EL (cell line): ENCODE data around the gene GPX2.
"Not testable (repeated sequence)": the region's sequence is repeated elsewhere in the genome, so short reads cannot be mapped to it uniquely, and the experiment has no call there.

Experiments used
- DNase-seq: peaks from one replicate; pipeline ENCODE4 v3.0.0-alpha.2; 2016

The GPX2 gene

GRCh38 chr14:64938972-64939816, 3.4 kb downstream of the GPX2 start:
- DNase-seq = no peak

GRCh38 chr14:64937821-64938193, 4.7 kb downstream of the GPX2 start:
- DNase-seq = no peak

- DNase-seq = no peak
Observed at GRCh38 chr14:64937171-64937820, 5.2 kb downstream of the GPX2 start.

- no peak for DNase-seq
Observed at GRCh38 chr14:64935508-64935907, 7.0 kb downstream of the GPX2 start.

- DNase-seq = no peak
Observed at GRCh38 chr14:64934338-64934929, 8.1 kb downstream of the GPX2 start.

- no peak for DNase-seq
Observed at GRCh38 chr14:64932231-64932630, 10.3 kb downstream of the GPX2 start.

- DNase-seq = no peak
Observed at GRCh38 chr14:64931123-64931522, 11.4 kb downstream of the GPX2 start.

GRCh38 chr14:64930085-64930843, 12.3 kb downstream of the GPX2 start:
- DNase-seq = no peak

- DNase-seq = no peak
Observed at GRCh38 chr14:64929014-64929359, 13.6 kb downstream of the GPX2 start.

- DNase-seq = no peak
Observed at GRCh38 chr14:64928239-64929013, 14.1 kb downstream of the GPX2 start.

- DNase-seq = no peak
Observed at GRCh38 chr14:64927031-64927430, 15.5 kb downstream of the GPX2 start.

- DNase-seq = no peak
Observed at GRCh38 chr14:64926398-64926995, 16.0 kb downstream of the GPX2 start.

- no peak for DNase-seq
Observed at GRCh38 chr14:64923015-64923414, 19.5 kb downstream of the GPX2 start.

- DNase-seq = no peak
Observed at GRCh38 chr14:64920465-64920864, 22.1 kb downstream of the GPX2 start.

- no peak for DNase-seq
Observed at GRCh38 chr14:64919618-64920017, 22.9 kb downstream of the GPX2 start.

GRCh38 chr14:64919215-64919614, 23.3 kb downstream of the GPX2 start:
- DNase-seq = no peak

GRCh38 chr14:64918216-64918615, 24.3 kb downstream of the GPX2 start:
- DNase-seq = no peak

GRCh38 chr14:64915797-64916196, 26.7 kb downstream of the GPX2 start:
- no peak for DNase-seq

GRCh38 chr14:64915029-64915424, 27.5 kb downstream of the GPX2 start:
- DNase-seq = no peak

GRCh38 chr14:64914237-64915028, 28.1 kb downstream of the GPX2 start, which contains the start of gene CHURC1:
TSS of gene CHURC1 (plus strand) at chr14:64914455. CDS start at chr14:64914496, 41 bp downstream.
- DNase-seq = peak; percentile 99

- not testable (repeated sequence) for DNase-seq
Observed at GRCh38 chr14:64913477-64913876, 29.1 kb downstream of the GPX2 start.
